ENCODE data around the gene WNT2.
"Not testable (repeated sequence)": the region's sequence is repeated elsewhere in the genome, so short reads cannot be mapped to it uniquely, and the experiment has no call there.

The WNT2 gene

DNA sequence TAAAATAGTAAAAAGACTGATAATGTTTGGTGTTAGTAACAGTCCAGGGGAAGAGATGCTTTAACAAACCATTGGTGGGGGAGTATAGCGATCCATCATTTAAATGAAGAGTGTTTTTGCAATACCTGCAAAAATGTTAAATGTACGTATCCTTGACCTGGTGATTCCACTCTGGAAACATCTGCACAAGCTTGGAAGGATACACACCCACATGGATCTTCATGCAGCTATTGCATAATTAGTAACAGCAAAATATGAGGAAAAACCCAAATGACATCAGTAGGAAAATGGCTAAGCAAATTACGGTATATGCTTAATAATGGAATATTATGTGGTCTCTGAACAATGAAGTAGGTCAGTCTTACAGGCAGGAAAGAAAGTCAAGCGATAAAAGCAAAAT, 20.5 kb downstream of the WNT2 start:
- no peak for DNase-seq

DNA sequence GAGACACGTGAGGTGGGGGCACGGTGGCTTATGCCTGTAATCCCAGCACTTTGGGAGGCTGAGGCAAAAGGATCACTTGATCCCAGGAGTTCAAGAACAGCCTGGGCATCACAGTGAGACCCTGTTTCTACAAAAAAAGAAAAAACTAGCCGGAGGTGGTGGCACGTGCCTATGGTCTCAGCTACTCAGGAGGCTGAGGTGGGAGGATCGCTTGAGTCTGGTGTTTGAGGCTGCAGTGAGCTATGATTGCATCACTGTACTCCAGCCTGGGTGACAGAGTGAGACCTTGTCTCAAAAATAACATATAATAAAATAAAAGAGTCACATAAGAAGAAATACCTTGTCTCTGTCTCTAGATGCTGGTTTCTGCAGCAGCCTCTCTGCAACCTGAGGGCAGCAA, 22.4 kb downstream of the WNT2 start:
- DNase-seq, result not testable (repeated sequence)

DNA sequence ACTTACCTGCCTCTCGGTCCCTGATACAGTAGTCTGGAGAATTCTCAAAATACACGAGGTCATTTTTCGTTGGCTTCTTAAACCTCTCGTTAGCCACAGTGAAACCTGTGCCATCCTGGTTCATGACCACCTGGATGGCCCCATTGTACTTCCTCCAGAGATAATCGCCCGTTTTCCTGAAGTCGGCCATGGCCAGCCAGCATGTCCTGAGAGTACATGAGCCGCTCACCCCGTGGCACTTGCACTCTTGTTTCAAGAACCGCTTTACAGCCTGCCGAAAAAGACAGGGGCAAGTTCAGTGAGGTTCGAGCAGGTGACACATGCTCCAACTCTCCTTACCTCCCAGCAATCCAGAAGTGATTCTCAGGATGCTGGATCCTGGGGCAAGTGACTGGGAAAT, 25.3 kb downstream of the WNT2 start:
- no peak for DNase-seq

DNA sequence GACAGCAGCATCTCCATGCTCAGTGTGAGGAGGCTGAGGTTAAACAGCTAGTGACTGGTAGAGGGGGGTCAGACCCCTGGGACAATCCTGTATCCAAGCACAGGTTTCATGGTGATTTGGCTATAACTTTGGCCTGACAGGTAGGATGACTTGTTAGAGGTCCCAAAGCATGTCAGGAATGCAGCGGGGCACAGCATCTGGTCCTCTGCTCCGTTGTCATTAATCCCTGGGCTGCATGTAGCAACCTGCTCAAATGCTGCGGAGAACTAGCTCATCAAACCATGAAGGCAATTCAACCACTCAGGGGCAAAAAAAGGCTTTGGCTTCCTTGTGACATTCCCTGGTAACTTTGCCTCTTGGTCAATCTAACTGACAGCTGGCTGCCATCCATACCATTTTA, 26.8 kb downstream of the WNT2 start:
- DNase-seq, result no peak

DNA sequence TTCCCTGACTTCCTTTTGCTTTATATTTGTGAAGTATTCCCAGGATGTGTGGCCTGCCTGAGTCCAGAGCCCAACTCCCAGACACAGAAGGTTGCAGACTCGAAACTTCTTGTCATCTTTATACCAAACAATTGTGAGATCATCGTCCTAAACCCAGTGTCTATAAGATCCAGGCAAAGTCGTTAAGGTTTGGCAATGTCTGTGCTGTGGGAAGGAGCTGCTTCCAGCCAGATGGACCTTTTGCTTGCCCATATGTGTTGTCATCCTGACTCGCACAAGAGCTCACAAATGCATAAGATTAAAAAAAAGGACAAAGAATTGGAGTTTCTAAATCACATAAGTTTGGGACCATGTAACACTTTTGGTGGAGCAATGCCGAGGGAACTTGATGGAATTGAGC, 37.0 kb downstream of the WNT2 start:
- no peak for DNase-seq

DNA sequence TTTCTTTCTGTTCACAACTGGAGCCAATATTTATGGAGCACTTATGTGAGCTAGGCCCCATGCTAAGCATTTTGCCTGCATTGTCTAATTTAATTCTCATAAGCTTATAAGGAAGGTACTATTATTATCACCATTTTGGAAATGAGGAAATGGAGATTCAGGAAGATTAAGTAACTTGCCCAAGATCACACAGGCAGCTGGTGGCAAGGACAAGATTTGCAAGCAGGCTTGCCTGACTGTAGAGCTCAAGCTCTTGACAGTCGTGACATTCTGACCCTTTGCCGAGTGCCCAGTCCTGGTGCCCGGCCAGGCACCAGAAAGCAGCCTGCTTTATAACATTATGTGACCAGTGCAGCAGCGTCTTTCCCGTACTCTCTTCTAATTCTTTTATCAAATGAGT, 38.2 kb downstream of the WNT2 start:
- DNase-seq, result no peak

DNA sequence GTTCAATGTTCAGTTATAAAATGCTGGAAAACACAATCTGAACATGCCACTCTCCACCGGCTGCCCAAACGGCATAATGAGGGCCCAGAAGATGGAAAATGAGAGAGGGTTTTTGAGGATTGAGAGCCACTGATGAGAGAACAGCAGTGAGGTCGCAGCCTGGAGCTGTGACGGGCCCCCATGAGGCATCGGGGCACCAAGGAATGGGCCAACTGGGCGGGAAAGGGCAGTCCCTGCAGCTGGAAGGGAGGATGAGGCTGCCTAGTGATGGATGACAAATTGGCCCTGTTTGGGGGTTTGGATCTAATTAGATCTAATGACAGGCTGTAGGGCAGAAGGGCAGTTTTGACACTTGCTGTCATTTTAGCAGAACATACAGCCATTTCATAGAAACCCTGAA, 39.1 kb downstream of the WNT2 start:
- DNase-seq, result no peak

DNA sequence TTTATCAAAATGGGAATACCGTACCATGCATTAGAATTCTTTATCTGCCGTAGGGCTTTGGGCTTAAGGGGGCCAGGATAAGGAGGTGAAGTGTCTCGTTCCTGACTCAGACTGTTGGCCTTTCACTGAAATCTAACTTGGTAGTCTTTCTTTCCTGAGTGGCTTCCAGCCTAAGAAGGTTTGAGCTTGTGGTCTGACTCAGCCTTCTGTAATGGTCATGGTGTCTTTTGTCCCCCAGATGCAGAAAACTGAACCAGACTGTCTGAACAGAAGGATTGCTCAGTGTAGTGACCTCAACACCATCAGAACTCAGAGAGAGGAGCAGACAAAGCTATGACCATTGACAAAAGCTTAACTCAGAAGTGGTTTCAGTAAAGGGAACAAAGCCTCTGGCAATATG, 39.5 kb downstream of the WNT2 start:
- no peak for DNase-seq

DNA sequence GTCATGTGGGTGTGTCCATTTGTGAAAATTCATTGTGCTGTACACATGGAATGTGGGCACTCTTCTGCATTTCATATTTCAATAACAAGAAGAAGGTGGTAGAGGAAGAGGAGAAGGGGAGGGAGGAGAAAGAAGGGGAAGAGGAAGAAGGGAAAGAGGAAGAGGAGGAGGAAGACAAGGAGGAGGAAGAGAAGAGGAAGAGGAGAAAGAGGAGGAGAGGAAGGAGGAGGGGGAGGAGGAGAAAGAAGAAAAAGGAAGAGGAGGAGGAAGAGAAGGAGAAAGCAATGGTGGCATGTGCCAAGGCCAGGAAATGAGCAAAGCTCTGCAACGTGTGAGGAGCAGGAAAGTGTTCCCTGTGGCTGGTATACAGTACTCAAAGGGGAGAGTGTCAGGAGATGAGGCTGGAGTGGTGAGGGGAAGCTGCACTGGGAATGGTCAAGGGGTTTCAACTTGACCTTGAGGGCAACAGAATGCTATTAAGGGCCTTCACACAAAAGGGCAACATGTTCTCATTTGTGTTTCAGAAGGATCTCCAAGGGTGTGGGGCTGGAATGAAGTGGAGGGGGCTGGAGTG, 40.5 kb downstream of the WNT2 start:
- DNase-seq, result no peak

DNA sequence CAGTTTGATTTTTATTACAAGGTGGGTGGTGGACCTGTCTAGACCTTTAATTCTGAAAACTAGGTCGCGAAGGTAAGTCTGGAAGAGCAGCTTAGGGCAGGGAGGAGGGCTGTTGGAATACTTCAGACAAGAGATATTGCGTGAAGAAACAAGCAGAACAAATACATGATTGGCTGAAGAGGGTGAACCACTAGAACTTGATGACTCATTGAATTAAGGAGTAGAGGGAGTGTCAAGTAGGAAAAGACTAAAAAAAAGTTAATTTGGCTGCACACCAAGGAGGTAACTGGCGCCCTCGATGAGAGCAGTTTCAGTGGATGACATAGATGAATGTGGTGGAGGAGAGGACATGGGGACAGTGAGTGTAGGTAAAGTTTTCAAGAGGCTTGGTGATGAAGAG, 41.3 kb downstream of the WNT2 start:
- no peak for DNase-seq

DNA sequence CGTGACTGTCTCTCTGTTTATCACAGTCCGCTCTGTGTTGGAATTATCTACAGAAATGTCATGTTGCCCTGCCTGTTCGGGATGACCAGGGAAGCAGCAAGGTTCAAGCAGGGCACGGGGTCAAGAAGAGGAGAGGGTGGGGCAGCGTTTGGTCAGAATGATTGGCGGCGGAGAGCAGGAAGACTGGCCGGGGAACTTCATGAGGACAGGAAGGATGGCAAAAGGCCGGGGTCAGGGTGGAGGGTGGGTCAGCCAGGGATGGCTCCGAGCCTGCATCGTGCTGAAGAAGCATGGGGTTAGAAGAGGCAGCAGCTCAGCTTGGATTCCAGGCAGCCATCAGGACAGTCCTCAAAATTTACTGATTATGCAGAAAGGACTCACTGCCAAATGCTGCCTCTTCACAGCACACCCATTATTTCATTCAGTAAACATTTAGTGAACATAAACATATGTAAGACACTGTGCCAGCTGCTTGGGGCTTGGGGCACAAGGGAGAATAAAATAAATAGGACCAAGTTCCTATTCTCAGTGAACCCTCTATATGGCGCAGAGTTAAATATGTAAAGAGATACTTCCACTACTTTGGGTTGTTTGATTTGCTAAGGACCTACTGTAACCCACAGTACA, 42.8 kb downstream of the WNT2 start:
- DNase-seq, result no peak

DNA sequence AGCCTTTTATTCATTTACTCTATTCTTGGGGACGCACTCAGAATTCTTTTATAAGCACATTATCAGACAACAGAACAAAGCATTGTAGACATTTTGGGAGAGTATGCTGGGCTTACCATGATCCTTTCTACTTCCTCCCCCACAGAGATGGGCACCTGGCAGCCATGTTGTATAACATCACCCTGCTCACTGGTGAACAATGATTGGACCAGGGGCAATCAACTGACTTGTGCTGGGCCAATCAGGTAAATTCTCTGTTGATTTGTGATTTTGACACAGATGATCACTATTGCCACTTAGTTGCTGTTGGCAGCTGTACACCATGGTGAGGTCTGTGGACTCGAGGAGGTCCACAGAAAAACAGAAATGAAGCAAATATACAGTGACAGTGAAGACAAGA, 43.7 kb downstream of the WNT2 start:
- no peak for DNase-seq

DNA sequence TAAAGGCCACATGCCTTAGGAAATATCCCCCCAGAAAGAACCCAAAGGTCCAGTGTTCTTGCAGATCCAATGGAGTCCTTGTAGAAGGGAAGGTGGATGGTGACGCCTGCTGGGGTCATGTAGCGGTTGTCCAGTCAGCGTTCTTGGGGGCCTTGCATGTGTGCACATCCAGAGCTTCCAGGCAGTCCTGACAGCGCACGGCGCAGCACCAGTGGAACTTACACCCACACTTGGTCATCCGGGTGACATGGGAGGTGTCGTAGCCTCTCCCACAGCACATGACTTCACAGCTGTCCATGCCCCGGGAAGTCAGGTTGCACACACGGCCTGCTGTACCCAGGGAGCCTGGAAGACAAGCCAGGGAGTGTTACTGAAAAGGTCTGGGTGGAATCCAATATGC, 44.8 kb downstream of the WNT2 start:
- DNase-seq, result no peak

DNA sequence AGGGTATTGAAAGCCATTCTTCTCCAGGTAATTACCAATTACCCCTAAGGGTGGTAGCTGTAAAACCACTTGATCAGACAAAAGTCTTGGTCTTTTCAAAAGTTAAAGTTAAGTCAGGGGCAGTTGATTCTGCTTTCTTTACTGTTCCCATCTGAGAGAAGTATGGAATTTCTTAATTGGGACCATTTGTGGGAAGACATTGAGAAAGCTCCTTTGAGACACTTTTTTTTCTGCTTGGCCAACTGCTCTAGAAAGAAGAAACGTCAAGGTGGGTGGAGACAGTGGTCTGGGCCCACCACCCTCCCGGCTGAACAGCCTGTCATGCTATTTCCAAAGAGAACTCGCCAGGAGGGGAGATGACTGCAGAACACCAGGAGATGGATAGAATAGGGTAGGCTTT, 45.3 kb downstream of the WNT2 start:
- DNase-seq, result no peak

DNA sequence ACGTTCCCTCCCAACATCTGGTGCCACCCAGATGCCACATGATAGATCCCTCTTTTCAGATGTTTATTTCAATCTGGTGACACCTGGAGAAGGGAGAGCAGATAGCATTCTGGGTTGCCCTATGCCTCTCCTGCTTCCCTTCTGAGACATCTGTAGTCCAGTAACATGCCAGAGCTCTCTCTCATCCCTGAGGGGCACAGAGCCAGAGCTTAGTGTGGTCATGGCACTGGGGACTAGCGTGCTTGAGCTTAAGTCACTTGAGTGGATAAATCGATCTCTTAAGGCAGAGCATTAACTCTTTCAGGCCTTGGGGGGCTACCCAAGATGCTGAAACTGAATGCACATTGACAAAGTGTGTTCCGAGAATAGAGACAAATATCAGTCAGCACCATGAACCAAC, 47.9 kb downstream of the WNT2 start:
- DNase-seq, result no peak

DNA sequence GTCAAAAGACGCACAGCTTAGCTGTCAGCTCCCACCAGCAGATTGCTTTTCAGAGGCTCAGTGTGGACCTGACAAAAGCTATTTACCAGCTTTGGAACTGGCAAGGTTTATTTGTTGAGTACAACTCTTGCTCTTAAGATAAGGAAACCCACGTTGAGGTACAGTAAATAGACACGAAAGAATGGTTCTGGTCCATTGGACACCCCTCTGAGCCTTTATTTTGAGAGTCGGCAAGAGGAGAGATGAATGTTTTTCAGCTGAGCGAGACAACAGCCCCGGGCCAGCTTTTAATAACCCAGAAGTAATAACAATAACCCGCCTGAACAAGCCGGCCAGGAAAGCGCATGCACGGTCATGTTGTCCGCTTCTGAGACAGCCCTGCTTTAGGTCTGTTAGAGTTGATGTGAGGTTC, 49.0 kb downstream of the WNT2 start:
- no peak for DNase-seq

DNA sequence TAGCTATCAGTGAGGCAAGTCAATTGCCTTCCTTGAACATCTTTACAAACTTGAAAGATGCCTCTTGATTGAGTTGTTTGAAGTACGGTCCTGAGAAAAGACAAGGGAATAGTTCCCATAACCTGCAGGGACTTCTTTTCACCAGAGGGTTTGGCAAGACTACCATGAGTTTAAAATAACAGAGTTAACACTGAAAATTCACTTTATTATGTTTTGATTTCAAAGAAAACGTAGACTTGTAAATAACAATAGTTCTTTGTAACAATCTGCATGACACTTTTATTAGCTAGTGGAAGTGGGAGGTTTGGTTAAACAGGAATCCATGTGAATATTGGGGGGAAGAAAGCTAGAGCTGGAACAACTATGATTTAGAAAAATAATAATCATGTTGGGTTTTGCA, 49.5 kb downstream of the WNT2 start:
- DNase-seq, result no peak

DNA sequence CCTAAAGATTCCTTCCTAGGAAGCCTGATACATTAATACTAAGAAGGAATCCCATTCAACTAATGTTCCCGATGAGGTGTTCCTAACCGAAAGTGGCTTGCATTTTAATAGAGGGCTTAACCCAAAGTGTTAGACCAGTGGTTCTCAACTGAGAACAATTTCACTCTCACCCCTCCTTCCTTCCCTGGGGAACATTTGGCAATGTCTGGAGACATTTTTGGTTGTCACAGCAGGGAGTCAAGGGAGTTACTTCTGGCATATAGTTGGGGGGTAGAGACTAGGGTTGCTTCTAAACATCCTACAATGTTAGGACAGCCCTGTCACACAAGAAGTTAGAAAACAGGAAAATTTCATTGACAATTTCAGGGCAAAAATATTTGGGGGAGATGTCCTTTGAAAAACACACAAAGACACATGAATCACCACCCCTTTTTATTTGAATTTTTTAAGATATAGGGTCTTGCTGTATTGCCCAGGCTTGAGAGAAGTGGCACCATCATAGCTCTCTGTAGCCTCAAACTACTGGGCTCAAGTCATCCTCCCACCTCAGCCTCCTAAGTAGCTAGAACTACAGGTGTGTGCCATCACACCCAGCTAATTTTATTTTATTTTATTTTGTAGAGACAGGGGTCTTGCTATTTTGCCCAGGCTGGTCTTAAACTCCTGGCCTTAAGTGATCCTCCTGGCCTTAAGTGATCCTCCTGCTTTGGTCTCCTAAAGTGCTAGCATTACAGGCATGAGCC, 50.7 kb downstream of the WNT2 start:
- no peak for DNase-seq

DNA sequence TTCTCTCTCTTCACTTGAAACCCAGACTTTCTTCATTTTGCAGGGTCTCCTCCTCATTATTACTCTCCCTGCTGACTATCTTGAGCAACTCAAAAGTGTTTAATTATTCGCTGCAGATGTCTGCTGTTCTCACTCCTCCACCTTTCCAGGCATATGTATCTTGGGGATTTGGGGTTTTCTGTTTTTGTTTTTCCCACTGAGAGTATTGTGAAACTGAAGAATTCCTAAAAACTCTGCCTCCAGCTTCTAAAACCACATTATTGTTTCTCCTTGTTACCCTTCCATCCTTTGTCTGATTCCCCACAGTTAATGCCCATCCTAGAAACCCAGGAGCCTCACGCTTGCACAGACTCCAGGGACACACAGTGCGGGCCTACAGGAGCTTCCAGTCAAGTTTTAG, 51.3 kb downstream of the WNT2 start:
- no peak for DNase-seq

DNA sequence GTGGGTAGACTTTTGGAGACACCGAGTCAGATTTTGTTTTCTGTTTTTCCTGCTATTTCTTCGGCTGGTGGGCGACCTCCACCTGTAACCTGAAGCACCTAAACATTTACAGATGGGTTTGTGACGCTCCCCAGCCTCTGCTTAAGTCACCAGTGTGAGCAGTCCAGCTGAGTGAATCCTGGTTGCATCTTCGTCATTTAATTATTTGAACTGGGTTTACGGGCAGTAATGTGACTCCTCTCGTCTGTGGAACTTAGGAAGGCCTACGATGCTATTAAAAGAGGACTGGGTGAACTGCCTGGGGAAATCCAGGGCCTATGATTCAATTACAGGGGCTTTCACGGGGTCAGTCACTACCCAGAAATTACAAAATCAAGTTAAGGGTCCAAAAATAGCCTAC, 52.5 kb downstream of the WNT2 start:
- DNase-seq, result no peak

DNA sequence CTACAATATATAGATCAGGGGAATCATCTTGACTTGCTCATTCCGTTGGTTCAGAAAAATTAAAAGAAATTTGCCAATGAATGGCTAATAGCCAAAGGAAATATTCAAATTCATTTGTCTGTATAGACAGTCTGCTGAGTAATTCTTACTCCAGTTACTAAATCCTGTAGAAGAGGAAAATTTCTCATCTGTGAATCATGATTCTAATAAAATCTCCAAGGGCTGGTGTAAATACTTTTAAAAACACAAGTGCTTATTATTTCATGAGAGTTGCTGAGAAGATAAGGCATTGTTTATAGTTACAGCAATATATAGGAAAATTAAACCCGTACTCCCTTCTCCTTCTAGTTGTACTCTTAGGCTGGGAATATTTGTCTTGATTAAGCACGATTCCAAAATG, 53.0 kb downstream of the WNT2 start:
- no peak for DNase-seq

DNA sequence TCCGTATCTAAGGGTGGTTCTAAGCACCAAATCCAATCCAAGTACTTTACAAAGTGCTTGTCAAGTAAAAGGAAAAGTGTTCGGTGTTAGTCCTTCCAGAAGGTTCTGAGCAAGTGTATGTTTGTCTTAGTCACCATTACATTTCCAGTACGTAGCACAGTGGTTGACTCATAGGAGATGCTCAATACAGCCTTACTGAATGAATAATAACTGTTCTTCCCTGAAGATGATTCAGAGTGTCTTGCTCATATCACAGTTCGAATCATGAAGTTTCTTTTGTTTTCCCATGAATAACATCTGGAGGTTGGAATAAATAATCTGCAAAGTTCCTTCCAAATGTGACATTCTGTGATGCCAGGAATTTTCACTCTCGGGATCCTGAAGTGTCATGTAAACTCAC, 53.4 kb downstream of the WNT2 start:
- DNase-seq, result no peak

DNA sequence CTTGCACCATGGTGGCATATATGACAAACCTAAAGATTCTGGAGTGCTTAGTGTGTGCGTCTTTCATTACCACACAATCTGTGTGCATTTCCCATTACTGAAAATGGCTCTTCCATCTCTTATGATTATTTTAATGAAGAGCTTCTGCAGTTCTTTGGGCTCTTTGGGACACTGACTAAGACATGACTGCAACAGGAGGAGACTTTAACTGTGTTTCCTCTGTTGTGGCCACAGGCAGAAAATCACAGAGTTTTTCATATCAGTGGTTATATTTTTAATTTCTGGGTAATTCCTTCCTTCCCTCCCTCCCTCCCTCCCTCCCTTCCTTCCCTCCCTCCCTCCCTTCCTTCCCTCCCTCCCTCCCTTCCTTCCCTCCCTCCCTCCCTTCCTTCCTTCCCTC, 58.1 kb downstream of the WNT2 start:
- DNase-seq, result no peak

DNA sequence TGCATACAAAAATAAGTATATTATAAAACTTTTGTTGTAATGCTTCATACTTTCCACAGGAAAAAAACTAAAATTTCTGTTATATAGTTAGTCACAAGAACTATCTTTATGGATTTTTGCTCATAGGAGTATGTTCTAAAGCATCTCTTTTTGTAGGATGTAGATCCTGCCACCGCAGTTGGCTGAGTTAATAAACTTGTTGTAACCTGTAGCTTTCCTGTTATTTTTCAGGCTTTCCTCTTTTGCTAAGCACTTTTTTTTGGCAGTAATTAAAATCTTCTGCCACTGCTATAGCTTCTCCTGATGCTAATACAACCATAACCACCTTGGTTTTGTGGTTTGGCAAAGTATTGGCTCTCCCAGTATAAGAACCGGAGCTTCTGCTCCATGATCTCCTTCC, 60.3 kb downstream of the WNT2 start:
- no peak for DNase-seq

DNA sequence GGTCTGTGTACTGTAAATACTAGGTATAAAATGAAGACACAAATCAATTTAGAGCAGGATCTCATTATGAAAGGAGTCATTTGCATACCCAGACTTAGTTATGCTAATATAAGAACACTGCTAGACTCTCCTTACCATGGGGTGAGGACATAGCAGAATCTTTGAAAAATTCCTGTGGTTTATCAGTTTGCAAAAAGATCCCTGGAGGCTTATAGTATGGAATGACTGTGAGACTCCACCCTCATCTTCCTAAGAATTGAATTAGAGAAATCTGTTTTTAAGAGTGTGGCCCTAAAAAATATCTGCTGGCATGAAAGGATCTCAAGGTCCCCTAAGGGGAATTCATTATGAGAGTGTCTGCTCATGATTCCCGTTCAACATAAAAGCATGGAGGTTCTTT, 63.2 kb downstream of the WNT2 start:
- no peak for DNase-seq
